ENCODE data around the gene GRIK4. TPM values are rescaled to one million over a fixed set of nuclear protein-coding genes. Genes with fewer than 3 reads are reported as not detected.

GRIK4 gene
- total and polyA plus RNA-seq, 8 donors, result 0.06 to 0.31 TPM; not detected in 6

DNA sequence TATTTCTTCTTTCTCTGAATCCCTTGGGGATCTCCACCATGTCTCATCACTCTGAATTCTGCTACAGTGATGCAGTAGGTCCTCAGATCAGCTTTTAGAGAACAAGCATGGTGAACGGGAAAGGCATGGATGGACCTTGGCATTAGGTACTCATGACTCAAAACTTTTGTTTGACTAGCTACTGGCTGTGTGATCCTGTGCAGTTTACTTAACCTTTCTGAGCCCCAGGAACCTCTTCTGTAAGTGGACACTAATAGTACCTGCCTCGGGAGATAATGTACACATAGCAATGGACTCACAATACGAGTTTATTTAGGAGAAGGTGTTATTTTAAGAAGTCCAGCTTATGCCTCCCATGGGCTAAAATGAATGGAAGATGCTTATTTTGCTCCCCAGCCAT is 327.7 kb downstream of the GRIK4 start:
- 29 to 51% (median 43%) methylated on average over 3 of the region's 3 CpGs for WGBS, 5 donors
- no peak overlapping the region for H3K4me3 ChIP-seq
- H3K9me3 ChIP-seq, result no peaks in the 10 kb centered on the region
- no peaks in the 10 kb centered on the region for H3K4me1 ChIP-seq
- intact Hi-C loops (cut with DNase I; ENCODE audit: low total_unique reads), result no loop called here
- no peaks in the 10 kb centered on the region for H3K36me3 ChIP-seq
- TF ChIP-seq POLR2A (IDR thresholded peaks at IDR 0.05) (no peak), CTCF (IDR thresholded peaks at IDR 0.05) (no peak), POLR2AphosphoS5 (IDR thresholded peaks at IDR 0.05) (no peak), EP300 (IDR thresholded peaks at IDR 0.05) (no peak)
- no peak overlapping the region for H3K27ac ChIP-seq
- H3K27me3 ChIP-seq, result peaks cover 0 to 26% (median 4%) of the 10 kb centered on the region in 3 donors
- no peak for DNase-seq

DNA sequence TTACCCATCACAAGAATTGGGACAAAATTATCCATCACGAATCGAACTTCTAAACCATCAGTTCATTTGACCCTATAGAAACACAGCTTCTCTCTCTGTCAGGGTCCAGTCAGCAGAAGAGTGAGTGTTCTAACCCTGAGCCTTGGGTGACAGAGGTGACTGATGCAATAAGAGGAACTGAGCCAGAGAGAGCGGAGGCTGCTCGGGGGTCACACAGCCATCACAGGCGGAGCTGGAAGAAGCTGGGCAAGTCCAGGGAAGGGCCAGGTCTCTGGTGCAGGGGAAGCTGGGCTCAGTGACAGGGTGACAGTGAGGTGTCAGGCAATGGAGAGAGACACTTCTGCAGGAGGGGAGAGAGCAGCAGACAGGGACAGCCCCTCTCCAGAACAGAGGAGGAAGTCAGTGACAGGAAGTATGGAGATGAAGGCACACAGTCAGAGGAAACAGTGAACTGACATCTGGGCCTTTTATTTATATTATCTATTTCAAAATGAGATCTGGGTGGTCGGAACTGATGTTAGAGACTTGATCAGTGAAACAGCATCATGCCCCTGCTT is 328.4 kb downstream of the GRIK4 start:
- Histone ChIP-seq H3K36me3 (no peaks in the 10 kb centered on the region), H3K27ac (no peak overlapping the region), H3K4me3 (no peak overlapping the region), H3K27me3 (peaks cover 0 to 19% (median 2%) of the 10 kb centered on the region in 3 donors), H3K9me3 (no peaks in the 10 kb centered on the region), H3K4me1 (no peaks in the 10 kb centered on the region)
- TF ChIP-seq POLR2A (IDR thresholded peaks at IDR 0.05) (no peak), CTCF (IDR thresholded peaks at IDR 0.05) (no peak), EP300 (IDR thresholded peaks at IDR 0.05) (no peak), POLR2AphosphoS5 (IDR thresholded peaks at IDR 0.05) (no peak)
- WGBS, 5 donors, result 64 to 76% (median 72%) methylated on average over 6 of the region's 6 CpGs
- no peak for DNase-seq
- intact Hi-C loops (cut with DNase I; ENCODE audit: low total_unique reads), result no loop called here

DNA sequence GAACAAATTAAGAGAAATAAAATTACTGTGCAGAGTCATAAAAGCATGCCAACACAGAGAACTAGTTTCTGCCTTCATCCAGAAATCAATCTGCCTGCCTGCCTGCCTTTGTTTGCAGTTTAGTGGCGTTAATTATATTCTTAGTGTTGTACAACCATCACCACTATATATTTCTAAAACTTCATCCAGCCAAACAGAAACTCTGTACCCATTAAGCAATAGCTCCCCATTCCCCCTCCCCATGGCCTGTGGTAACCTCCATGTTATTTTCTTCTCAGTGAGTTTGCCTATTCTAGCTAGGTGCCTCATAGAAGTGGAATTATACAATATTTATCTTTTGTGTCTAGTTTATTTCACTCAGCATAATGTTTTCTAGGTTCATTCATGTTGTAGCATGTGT is 329.1 kb downstream of the GRIK4 start:
- DNase-seq, result no peak
- TF ChIP-seq CTCF (IDR thresholded peaks at IDR 0.05) (no peak), POLR2AphosphoS5 (IDR thresholded peaks at IDR 0.05) (no peak), POLR2A (IDR thresholded peaks at IDR 0.05) (no peak), EP300 (IDR thresholded peaks at IDR 0.05) (no peak)
- no peaks in the 10 kb centered on the region for H3K36me3 ChIP-seq
- 77 to 100% (median 90%) methylated on average over 1 of the region's 1 CpG for WGBS, 5 donors
- H3K4me1 ChIP-seq, result no peaks in the 10 kb centered on the region
- intact Hi-C loops (cut with DNase I; ENCODE audit: low total_unique reads), result no loop called here
- H3K4me3 ChIP-seq, result no peak overlapping the region
- peaks cover 0 to 13% (median 0%) of the 10 kb centered on the region in 3 donors for H3K27me3 ChIP-seq
- no peaks in the 10 kb centered on the region for H3K9me3 ChIP-seq
- no peak overlapping the region for H3K27ac ChIP-seq

DNA sequence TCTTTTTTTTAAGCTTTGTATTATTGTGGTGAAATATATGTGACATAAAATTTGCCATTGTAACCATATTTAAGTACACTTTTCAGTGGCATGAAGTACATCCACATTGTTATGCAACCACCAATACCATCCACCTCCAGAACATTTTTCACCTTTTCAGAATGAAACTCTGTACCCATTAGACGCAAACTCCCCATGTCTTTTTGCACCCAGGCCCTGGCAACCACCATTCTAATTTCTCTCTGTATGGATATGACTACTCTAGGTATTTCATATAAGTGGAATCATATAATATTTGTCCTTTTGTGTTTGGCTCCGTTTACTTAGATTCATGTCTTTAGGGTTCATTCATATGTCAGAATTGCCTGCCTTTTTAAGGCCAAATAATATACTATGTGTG is 329.5 kb downstream of the GRIK4 start:
- TF ChIP-seq POLR2A (IDR thresholded peaks at IDR 0.05) (no peak), POLR2AphosphoS5 (IDR thresholded peaks at IDR 0.05) (no peak), EP300 (IDR thresholded peaks at IDR 0.05) (no peak), CTCF (IDR thresholded peaks at IDR 0.05) (no peak)
- H3K9me3 ChIP-seq, result no peaks in the 10 kb centered on the region
- 33 to 73% (median 49%) methylated on average over 2 of the region's 2 CpGs for WGBS, 5 donors
- no peaks in the 10 kb centered on the region for H3K36me3 ChIP-seq
- no peak overlapping the region for H3K4me3 ChIP-seq
- no peak for DNase-seq
- H3K27ac ChIP-seq, result no peak overlapping the region
- peaks cover 0 to 9% (median 0%) of the 10 kb centered on the region in 3 donors for H3K27me3 ChIP-seq
- H3K4me1 ChIP-seq, result no peaks in the 10 kb centered on the region
- intact Hi-C loops (cut with DNase I; ENCODE audit: low total_unique reads), result no loop called here
